IMR-90 (cell line): ENCODE measurements around the gene CACNA2D3.

Source experiments
- FOS ChIP-seq: fragments of 150-350 bp; IDR thresholded peaks from 2 replicates; pipeline ENCODE4 v1.6.1; 2016; ENCODE audit warnings: low read depth, low read length
- MAFK ChIP-seq: IDR thresholded peaks from 2 replicates; pipeline ENCODE4 v1.6.1; 2012; ENCODE audit warnings: low read depth, low read length, improper control_type of control experiment
- MAZ ChIP-seq: IDR thresholded peaks from 2 replicates; pipeline ENCODE4 v1.6.1; 2012; ENCODE audit warnings: low read depth, mild to moderate bottlenecking, low read length, improper control_type of control experiment, moderate library complexity, borderline replicate concordance
- MXI1 ChIP-seq: IDR thresholded peaks from 2 replicates; pipeline ENCODE4 v1.6.1; 2012; ENCODE audit warnings: low read depth, mild to moderate bottlenecking, low read length, moderate library complexity, borderline replicate concordance
- POLR2A ChIP-seq: IDR thresholded peaks from 2 replicates; pipeline ENCODE4 v1.6.1; 2012; ENCODE audit warnings: mild to moderate bottlenecking, low read depth, low read length
- RAD21 ChIP-seq: IDR thresholded peaks from 2 replicates; pipeline ENCODE4 v1.6.1; 2012; ENCODE audit warnings: low read length, improper control_type of control experiment
- RCOR1 ChIP-seq: IDR thresholded peaks from 2 replicates; pipeline ENCODE4 v1.6.1; 2012; ENCODE audit warnings: mild to moderate bottlenecking, low read length, improper control_type of control experiment; ENCODE audit not compliant: insufficient replicate concordance
- RFX5 ChIP-seq: IDR thresholded peaks from 2 replicates; pipeline ENCODE4 v1.8.0; 2012; ENCODE audit warnings: low read depth, mild to moderate bottlenecking, low read length, moderate library complexity
- SMC3 ChIP-seq: fragments of 150-350 bp; IDR thresholded peaks from 2 replicates; pipeline ENCODE4 v1.6.1; 2016; ENCODE audit warnings: low read depth, mild to moderate bottlenecking, antibody characterized with exemption, low read length, moderate library complexity
- TF ChIP-seq, protein P1 (sequence below): conservative IDR thresholded peaks from 2 replicates; pipeline ENCODE4 v1.5.1; 2012; ENCODE audit warnings: mild to moderate bottlenecking, low read depth, low read length, improper control_type of control experiment
- TF ChIP-seq, protein P2 (sequence below): fragments of 150-350 bp; IDR thresholded peaks from 2 replicates; pipeline ENCODE4 v1.6.1; 2017; ENCODE audit warnings: mild to moderate bottlenecking, antibody characterized with exemption, low read length, low read depth
- TF ChIP-seq, protein P3 (sequence below): fragments of 150-350 bp; IDR thresholded peaks from 2 replicates; pipeline ENCODE4 v1.6.1; 2016; ENCODE audit warnings: low read depth, mild to moderate bottlenecking, low read length, moderate library complexity, borderline replicate concordance

DNA sequence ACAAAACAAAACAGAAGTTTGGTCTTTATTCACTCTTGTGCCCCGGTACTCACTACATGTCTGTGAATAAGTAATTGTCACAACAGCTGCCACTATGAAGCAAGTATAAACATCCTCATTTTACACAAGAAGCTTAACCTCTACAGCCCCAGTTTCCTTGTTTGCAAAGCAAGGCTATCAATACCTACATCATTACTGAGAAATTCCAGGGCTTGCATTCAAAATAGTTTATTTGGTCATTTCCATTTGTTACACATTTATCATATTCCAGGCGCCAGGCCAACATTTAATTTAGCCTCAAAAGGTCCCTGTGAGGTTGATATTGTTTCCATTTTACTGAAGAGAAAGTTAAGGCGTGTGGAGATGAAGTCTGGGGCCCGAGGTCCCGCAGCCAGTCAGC is 966.9 kb downstream of the CACNA2D3 start:
- TF ChIP-seq MAZ (no peak), POLR2A (no peak), RFX5 (no peak), MXI1 (no peak), MAFK (no peak), FOS (no peak), RAD21 (no peak), RCOR1 (no peak), SMC3 (no peak)
- TF ChIP-seq, protein P1, sequence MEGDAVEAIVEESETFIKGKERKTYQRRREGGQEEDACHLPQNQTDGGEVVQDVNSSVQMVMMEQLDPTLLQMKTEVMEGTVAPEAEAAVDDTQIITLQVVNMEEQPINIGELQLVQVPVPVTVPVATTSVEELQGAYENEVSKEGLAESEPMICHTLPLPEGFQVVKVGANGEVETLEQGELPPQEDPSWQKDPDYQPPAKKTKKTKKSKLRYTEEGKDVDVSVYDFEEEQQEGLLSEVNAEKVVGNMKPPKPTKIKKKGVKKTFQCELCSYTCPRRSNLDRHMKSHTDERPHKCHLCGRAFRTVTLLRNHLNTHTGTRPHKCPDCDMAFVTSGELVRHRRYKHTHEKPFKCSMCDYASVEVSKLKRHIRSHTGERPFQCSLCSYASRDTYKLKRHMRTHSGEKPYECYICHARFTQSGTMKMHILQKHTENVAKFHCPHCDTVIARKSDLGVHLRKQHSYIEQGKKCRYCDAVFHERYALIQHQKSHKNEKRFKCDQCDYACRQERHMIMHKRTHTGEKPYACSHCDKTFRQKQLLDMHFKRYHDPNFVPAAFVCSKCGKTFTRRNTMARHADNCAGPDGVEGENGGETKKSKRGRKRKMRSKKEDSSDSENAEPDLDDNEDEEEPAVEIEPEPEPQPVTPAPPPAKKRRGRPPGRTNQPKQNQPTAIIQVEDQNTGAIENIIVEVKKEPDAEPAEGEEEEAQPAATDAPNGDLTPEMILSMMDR, result no peak
- TF ChIP-seq, protein P2, sequence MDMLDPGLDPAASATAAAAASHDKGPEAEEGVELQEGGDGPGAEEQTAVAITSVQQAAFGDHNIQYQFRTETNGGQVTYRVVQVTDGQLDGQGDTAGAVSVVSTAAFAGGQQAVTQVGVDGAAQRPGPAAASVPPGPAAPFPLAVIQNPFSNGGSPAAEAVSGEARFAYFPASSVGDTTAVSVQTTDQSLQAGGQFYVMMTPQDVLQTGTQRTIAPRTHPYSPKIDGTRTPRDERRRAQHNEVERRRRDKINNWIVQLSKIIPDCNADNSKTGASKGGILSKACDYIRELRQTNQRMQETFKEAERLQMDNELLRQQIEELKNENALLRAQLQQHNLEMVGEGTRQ, result no peak
- TF ChIP-seq, protein P3, sequence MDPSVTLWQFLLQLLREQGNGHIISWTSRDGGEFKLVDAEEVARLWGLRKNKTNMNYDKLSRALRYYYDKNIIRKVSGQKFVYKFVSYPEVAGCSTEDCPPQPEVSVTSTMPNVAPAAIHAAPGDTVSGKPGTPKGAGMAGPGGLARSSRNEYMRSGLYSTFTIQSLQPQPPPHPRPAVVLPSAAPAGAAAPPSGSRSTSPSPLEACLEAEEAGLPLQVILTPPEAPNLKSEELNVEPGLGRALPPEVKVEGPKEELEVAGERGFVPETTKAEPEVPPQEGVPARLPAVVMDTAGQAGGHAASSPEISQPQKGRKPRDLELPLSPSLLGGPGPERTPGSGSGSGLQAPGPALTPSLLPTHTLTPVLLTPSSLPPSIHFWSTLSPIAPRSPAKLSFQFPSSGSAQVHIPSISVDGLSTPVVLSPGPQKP, result no peak
